Keratinocyte (primary cell): ENCODE results near the gene TMEM127. TPM values are rescaled to one million over a fixed set of nuclear protein-coding genes. Genes with fewer than 3 reads are reported as not detected.

Experiments used
- DNase-seq: peaks from one replicate; pipeline ENCODE4 v3.0.0-alpha.2; 2011; ENCODE audit warnings: low read depth, missing footprints, low spot score
- FAIRE-seq: peaks from 2 replicates; lab custom pipeline; 2011; peaks lifted over from hg19 to GRCh38; lab: Jason Lieb, UNC
- H2AFZ ChIP-seq: 2 replicates; pipeline ENCODE4 v1.6.0; 2012; ENCODE audit warnings: low read length, control low read depth, inconsistent platforms; ENCODE audit not compliant: control insufficient read depth
- H3K27ac ChIP-seq: 2 replicates; pipeline ENCODE4 v1.5.1; 2011; ENCODE audit warnings: low read length; ENCODE audit not compliant: control insufficient read depth, insufficient read depth
- H3K27me3 ChIP-seq: 3 replicates; pipeline ENCODE4 v1.6.0; 2011; ENCODE audit warnings: low read length; ENCODE audit not compliant: control insufficient read depth, insufficient read depth; ENCODE audit errors: extremely low read depth
- H3K36me3 ChIP-seq, 2 experiments: 2 replicates in 1 of 2; 3 replicates in 1 of 2; pipeline ENCODE4 v1.5.1; 2011; ENCODE audit warnings: low read length in 2 of 2, mild to moderate bottlenecking in 1 of 2; ENCODE audit not compliant: control insufficient read depth in 2 of 2, insufficient read depth in 2 of 2; ENCODE audit errors: extremely low read depth in 1 of 2
- H3K4me1 ChIP-seq: 3 replicates; pipeline ENCODE4 v1.5.1; 2011; ENCODE audit warnings: low read length; ENCODE audit not compliant: control insufficient read depth, insufficient read depth; ENCODE audit errors: extremely low read depth
- H3K4me2 ChIP-seq: 3 replicates; pipeline ENCODE4 v1.6.0; 2011; ENCODE audit warnings: low read depth, low read length; ENCODE audit not compliant: control insufficient read depth, insufficient read depth; ENCODE audit errors: extremely low read depth
- H3K4me3 ChIP-seq, 3 experiments: fragments of 200-600 bp in 1 of 3; sonication (generic) in 1 of 3; 2 replicates in 2 of 3; 3 replicates in 1 of 3; pipeline ENCODE4 v1.5.1; 2011 to 2016; ENCODE audit warnings: low read length in 3 of 3, mild to moderate bottlenecking in 3 of 3, control low read depth in 2 of 3, inconsistent platforms in 1 of 3, low read depth in 1 of 3, mixed read lengths in 1 of 3, mixed run types in 1 of 3, moderate library complexity in 1 of 3; ENCODE audit not compliant: control insufficient read depth in 2 of 3, insufficient read depth in 2 of 3; ENCODE audit errors: extremely low read depth in 1 of 3
- H3K79me2 ChIP-seq: 2 replicates; pipeline ENCODE4 v1.6.0; 2012; ENCODE audit warnings: low read length; ENCODE audit not compliant: control insufficient read depth, insufficient read depth
- H3K9ac ChIP-seq: 3 replicates; pipeline ENCODE4 v1.6.0; 2011; ENCODE audit warnings: low read length; ENCODE audit not compliant: control insufficient read depth, insufficient read depth; ENCODE audit errors: extremely low read depth
- H3K9me1 ChIP-seq: 3 replicates; pipeline ENCODE4 v1.6.0; 2011; ENCODE audit warnings: low read length; ENCODE audit not compliant: control insufficient read depth, insufficient read depth; ENCODE audit errors: extremely low read depth
- H3K9me3 ChIP-seq: 2 replicates; pipeline ENCODE4 v1.5.1; 2012; ENCODE audit warnings: low read depth, low read length; ENCODE audit not compliant: control insufficient read depth
- H4K20me1 ChIP-seq: 3 replicates; pipeline ENCODE4 v1.6.0; 2011; ENCODE audit warnings: low read length; ENCODE audit not compliant: control insufficient read depth, insufficient read depth; ENCODE audit errors: extremely low read depth
- EZH2 ChIP-seq: IDR thresholded peaks from one replicate; pipeline ENCODE4 v1.6.1; 2012; ENCODE audit warnings: inconsistent platforms, mild to moderate bottlenecking, low read length, moderate library complexity
- dilution Hi-C: fragments of 300-500 bp; cut with MboI; formaldehyde crosslinking; loops from one replicate; pipeline ENCODE4 v1.7.0; 2020; ENCODE audit warnings: low sequenced_read_pairs; ENCODE audit not compliant: extremely low pct_ligation_motif_present
- polyA plus RNA-seq, 5 experiments: library from polyadenylated mRNA; depleted of rRNA in 3 of 5; stranded (reverse) in 3 of 5; stranded (forward) in 1 of 5; unstranded in 1 of 5; fragments of >200 nt; gene quantifications; 1 replicate in 1 of 5; 2 replicates in 3 of 5; 3 replicates in 1 of 5; pipeline versions ENCODE4 v1.2.1 to v1.2.3, GENCODE V29; 2011 to 2012; ENCODE audit warnings: missing spikeins in 2 of 5, low read depth in 1 of 5, low replicate concordance in 1 of 5
- TF ChIP-seq, protein P1 (sequence below), 3 experiments: IDR thresholded peaks in 1 of 3; conservative IDR thresholded peaks in 1 of 3; optimal IDR thresholded peaks in 1 of 3; 2 replicates in 2 of 3; 3 replicates in 1 of 3; pipeline versions ENCODE3 to v1.5.1; 2011; ENCODE audit warnings: low read length in 3 of 3, mild to moderate bottlenecking in 3 of 3, moderate library complexity in 2 of 3, control low read depth in 1 of 3, inconsistent platforms in 1 of 3; ENCODE audit not compliant: insufficient read depth in 2 of 3; ENCODE audit errors: extremely low read depth in 1 of 3

TMEM127 gene
- polyA plus RNA-seq, 1 donor (not counting 4 experiments of a cell fraction or from before 2014, with no cell fraction given), result 30.8 TPM

DNA sequence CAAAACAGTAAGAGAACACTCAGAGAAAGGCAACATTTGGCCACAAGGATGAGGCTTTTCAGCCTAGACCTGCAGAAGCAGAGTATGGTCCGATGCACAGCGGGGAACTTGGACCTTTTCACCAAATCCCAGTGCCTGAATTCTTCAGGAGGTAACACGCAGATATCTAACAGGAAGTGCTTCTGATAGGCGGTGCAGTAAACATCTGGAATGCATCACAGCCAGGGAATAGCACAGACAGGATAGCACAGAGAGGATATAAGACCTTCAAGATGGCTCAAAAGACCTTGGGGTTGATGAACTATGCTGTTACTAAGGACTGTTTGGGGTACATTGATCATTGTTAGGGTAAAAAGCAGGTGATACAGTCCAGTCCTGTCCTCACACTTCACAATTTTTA lies 1.7 kb downstream of the TMEM127 start:
- no peaks in the 10 kb centered on the region for H3K27me3 ChIP-seq
- no peaks in the 10 kb centered on the region for H3K9me3 ChIP-seq
- TF ChIP-seq, protein P1, sequence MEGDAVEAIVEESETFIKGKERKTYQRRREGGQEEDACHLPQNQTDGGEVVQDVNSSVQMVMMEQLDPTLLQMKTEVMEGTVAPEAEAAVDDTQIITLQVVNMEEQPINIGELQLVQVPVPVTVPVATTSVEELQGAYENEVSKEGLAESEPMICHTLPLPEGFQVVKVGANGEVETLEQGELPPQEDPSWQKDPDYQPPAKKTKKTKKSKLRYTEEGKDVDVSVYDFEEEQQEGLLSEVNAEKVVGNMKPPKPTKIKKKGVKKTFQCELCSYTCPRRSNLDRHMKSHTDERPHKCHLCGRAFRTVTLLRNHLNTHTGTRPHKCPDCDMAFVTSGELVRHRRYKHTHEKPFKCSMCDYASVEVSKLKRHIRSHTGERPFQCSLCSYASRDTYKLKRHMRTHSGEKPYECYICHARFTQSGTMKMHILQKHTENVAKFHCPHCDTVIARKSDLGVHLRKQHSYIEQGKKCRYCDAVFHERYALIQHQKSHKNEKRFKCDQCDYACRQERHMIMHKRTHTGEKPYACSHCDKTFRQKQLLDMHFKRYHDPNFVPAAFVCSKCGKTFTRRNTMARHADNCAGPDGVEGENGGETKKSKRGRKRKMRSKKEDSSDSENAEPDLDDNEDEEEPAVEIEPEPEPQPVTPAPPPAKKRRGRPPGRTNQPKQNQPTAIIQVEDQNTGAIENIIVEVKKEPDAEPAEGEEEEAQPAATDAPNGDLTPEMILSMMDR (optimal IDR thresholded peaks at IDR 0.05 in 1 of 3, IDR thresholded peaks at IDR 0.05 in 1 of 3, conservative IDR thresholded peaks at IDR 0.05 in 1 of 3; ENCODE audit: extremely low read depth in 1 of 3, insufficient read depth in 2 of 3, low read length in 3 of 3), result no peak
- TF ChIP-seq EZH2, result no peak
- dilution Hi-C loops, result no loop called here
- DNase-seq, result no peak
- H3K36me3 ChIP-seq, result peaks cover 12 to 23% of the 10 kb centered on the region in 2 experiments
- H2AFZ ChIP-seq, result no peak overlapping the region
- no peak overlapping the region for H3K9ac ChIP-seq
- peak overlapping the region; percentile 58 for H3K4me2 ChIP-seq
- peaks cover 8% of the 10 kb centered on the region for H4K20me1 ChIP-seq
- FAIRE-seq, result no peak
- H3K4me1 ChIP-seq, result peaks cover 39% of the 10 kb centered on the region
- peak overlapping the region in 1 of 3 experiments; percentile 41 for H3K4me3 ChIP-seq
- H3K9me1 ChIP-seq, result peaks cover 5% of the 10 kb centered on the region
- H3K79me2 ChIP-seq, result peaks cover 70% of the 10 kb centered on the region
- H3K27ac ChIP-seq, result no peak overlapping the region

DNA sequence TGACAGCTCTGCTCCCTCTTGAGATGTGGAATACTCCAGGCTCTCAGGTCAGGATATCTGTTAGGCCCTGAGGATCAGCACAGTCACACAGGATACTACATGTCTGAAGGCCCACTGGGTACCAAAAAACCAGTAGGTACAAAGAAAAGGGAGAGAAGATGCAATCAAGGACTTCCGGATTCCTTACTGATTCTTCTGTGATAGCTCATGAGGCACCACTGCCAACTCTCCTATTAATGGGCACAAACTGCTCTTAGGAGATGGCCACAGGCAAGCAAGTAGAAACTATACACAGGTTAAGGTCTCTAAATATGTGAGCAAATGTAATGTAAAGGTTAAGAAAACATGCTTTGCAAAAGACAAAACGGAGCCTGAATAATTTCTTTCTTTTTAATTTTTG lies 3.5 kb downstream of the TMEM127 start:
- no peak for DNase-seq
- no peak overlapping the region for H3K4me2 ChIP-seq
- H3K4me3 ChIP-seq, result no peak overlapping the region
- peaks cover 9 to 12% of the 10 kb centered on the region in 2 experiments for H3K36me3 ChIP-seq
- no peaks in the 10 kb centered on the region for H3K9me3 ChIP-seq
- peaks cover 3% of the 10 kb centered on the region for H3K9me1 ChIP-seq
- peak; percentile 43 for FAIRE-seq
- H4K20me1 ChIP-seq, result peaks cover 8% of the 10 kb centered on the region
- no peak for TF ChIP-seq EZH2
- TF ChIP-seq, protein P1 (optimal IDR thresholded peaks at IDR 0.05 in 1 of 3, IDR thresholded peaks at IDR 0.05 in 1 of 3, conservative IDR thresholded peaks at IDR 0.05 in 1 of 3; ENCODE audit: extremely low read depth in 1 of 3, insufficient read depth in 2 of 3, low read length in 3 of 3), result no peak
- H2AFZ ChIP-seq, result no peak overlapping the region
- H3K27ac ChIP-seq, result no peak overlapping the region
- H3K4me1 ChIP-seq, result peaks cover 35% of the 10 kb centered on the region
- peaks cover 77% of the 10 kb centered on the region for H3K79me2 ChIP-seq
- H3K27me3 ChIP-seq, result no peaks in the 10 kb centered on the region
- dilution Hi-C loops, result no loop called here
- no peak overlapping the region for H3K9ac ChIP-seq
